ES-I3 (cell line): Measurements from ENCODE around the gene NCR3LG1.

ENCODE experiments used
- H3K36me3 ChIP-seq: 2 replicates; pipeline ENCODE4 v1.6.1; 2013; ENCODE audit warnings: mild to moderate bottlenecking, low read length, control low read depth, moderate library complexity; ENCODE audit not compliant: insufficient read depth
- H3K4me1 ChIP-seq: 2 replicates; pipeline ENCODE4 v1.6.1; 2013; ENCODE audit warnings: mild to moderate bottlenecking, control low read depth, low read length; ENCODE audit not compliant: insufficient read depth
- H3K9ac ChIP-seq: 2 replicates; pipeline ENCODE4 v1.6.1; 2013; ENCODE audit warnings: low read depth, mild to moderate bottlenecking, low read length, moderate library complexity
- H3K9me3 ChIP-seq: 2 replicates; pipeline ENCODE4 v1.6.1; 2013; ENCODE audit warnings: mild to moderate bottlenecking, low read length, moderate library complexity; ENCODE audit not compliant: control insufficient read depth, insufficient read depth

The NCR3LG1 gene

GRCh38 chr11:17353821-17354600 is 2.4 kb downstream of the NCR3LG1 start:
- peak overlapping the region; percentile 66 for H3K9ac ChIP-seq
- H3K36me3 ChIP-seq: no peaks in the 10 kb centered on the region
- H3K4me1 ChIP-seq: no peaks in the 10 kb centered on the region
- H3K9me3 ChIP-seq: no peaks in the 10 kb centered on the region

- Histone ChIP-seq H3K9me3 (no peaks in the 10 kb centered on the region), H3K9ac (peak overlapping the region; percentile 66; the same call in 1 of the 2 replicates), H3K4me1 (no peaks in the 10 kb centered on the region), H3K36me3 (no peaks in the 10 kb centered on the region)
Observed at GRCh38 chr11:17354601-17354991, 3.0 kb downstream of the NCR3LG1 start.

GRCh38 chr11:17366495-17366894 is 14.9 kb downstream of the NCR3LG1 start:
- Histone ChIP-seq H3K4me1 (no peaks in the 10 kb centered on the region), H3K9ac (no peak overlapping the region), H3K36me3 (no peaks in the 10 kb centered on the region), H3K9me3 (peaks cover 12% of the 10 kb centered on the region)

DNA sequence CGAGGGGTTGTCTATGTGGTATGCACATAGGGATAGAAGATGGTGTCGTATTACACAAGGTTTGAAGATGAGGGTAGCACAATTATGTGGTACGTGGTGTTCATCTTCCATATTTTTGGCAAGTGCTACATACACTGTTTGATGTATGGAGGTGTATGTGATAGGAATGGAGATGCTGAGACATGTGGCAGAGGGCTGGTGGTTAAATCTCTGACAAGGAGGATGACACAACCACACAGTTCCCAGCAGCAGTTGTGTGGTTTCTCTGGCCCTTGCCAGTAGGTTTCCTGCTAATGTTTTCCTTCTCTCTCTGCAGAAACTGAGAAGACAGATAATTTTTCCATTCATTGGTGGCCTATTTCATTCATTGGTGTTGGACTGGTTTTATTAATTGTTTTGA is 17.0 kb downstream of the NCR3LG1 start:
- Histone ChIP-seq H3K4me1 (no peaks in the 10 kb centered on the region), H3K9me3 (peaks cover 25% of the 10 kb centered on the region), H3K36me3 (no peaks in the 10 kb centered on the region; the same call in 1 of the 2 replicates), H3K9ac (no peak overlapping the region)

GRCh38 chr11:17369094-17369493 is 17.5 kb downstream of the NCR3LG1 start:
- Histone ChIP-seq H3K9ac (no peak overlapping the region), H3K36me3 (no peaks in the 10 kb centered on the region; the same call in 1 of the 2 replicates)

GRCh38 chr11:17369684-17370243 is 18.2 kb downstream of the NCR3LG1 start:
- no peaks in the 10 kb centered on the region; the same call in 1 of the 2 replicates for H3K36me3 ChIP-seq
- no peaks in the 10 kb centered on the region for H3K4me1 ChIP-seq
- peaks cover 25% of the 10 kb centered on the region for H3K9me3 ChIP-seq
- no peak overlapping the region for H3K9ac ChIP-seq

More at GRCh38 chr11:17369094-17369493, 17.5 kb downstream of the NCR3LG1 start:
- Histone ChIP-seq H3K4me1 (no peaks in the 10 kb centered on the region), H3K9me3 (peaks cover 25% of the 10 kb centered on the region)

DNA sequence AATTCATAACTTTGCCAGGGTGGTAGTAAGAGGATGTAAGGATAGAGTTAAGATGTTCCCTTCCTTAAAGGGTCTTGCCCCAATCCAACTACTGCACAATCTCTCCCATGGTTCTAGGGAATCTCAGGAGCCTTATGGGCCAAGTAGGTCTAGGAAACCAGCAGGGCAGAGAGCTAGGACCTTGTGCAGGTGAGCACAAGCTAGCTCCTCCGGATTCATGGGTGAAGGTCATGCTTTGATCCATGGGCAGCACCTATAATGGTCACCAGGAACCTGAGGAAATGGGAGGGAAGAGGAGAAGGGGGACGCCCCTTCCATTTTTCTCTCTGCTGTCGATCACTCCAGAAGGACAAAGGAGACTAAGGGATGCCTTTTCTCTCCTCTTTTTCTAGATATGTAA is 20.0 kb downstream of the NCR3LG1 start:
- Histone ChIP-seq H3K9ac (no peak overlapping the region), H3K4me1 (no peaks in the 10 kb centered on the region), H3K36me3 (no peaks in the 10 kb centered on the region; the same call in 1 of the 2 replicates), H3K9me3 (peaks cover 25% of the 10 kb centered on the region)

GRCh38 chr11:17375547-17375946 is 23.9 kb downstream of the NCR3LG1 start:
- H3K9me3 ChIP-seq: peaks cover 20% of the 10 kb centered on the region
- no peaks in the 10 kb centered on the region for H3K4me1 ChIP-seq
- no peaks in the 10 kb centered on the region; the same call in 1 of the 2 replicates for H3K36me3 ChIP-seq
- H3K9ac ChIP-seq: no peak overlapping the region

DNA sequence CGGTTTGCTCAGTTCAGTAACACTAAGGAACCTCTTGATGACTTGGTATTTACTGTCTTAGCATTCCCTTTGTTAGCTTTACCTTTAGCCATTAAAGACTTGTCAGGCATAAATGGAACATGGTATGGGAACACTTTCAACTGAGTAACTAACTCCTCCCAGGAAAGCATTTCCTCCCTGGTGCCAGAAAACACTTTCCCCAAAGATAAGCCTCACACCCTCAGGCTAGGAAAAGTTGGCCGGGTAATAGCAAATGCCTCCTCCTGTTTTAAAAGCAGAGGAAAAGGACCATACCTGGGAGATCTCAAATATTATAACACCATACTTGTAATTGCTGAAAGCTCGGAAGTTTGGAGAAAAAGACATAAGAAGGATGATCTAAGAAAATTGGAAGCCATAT is 24.9 kb downstream of the NCR3LG1 start:
- no peak overlapping the region for H3K9ac ChIP-seq
- no peaks in the 10 kb centered on the region; the same call in 1 of the 2 replicates for H3K36me3 ChIP-seq
- no peaks in the 10 kb centered on the region for H3K4me1 ChIP-seq
- peaks cover 17% of the 10 kb centered on the region for H3K9me3 ChIP-seq

- Histone ChIP-seq H3K36me3 (no peaks in the 10 kb centered on the region), H3K9ac (no peak overlapping the region), H3K4me1 (no peaks in the 10 kb centered on the region), H3K9me3 (peaks cover 4% of the 10 kb centered on the region)
Observed at GRCh38 chr11:17378655-17379054, 27.1 kb downstream of the NCR3LG1 start.

- Histone ChIP-seq H3K9ac (no peak overlapping the region), H3K4me1 (no peaks in the 10 kb centered on the region), H3K36me3 (no peaks in the 10 kb centered on the region), H3K9me3 (peaks cover 4% of the 10 kb centered on the region)
Observed at GRCh38 chr11:17379383-17380180, 28.0 kb downstream of the NCR3LG1 start.

GRCh38 chr11:17381156-17381555 is 29.6 kb downstream of the NCR3LG1 start:
- Histone ChIP-seq H3K4me1 (no peaks in the 10 kb centered on the region), H3K9me3 (peaks cover 4% of the 10 kb centered on the region), H3K9ac (no peak overlapping the region), H3K36me3 (no peaks in the 10 kb centered on the region)

GRCh38 chr11:17382046-17382728 is 30.6 kb downstream of the NCR3LG1 start:
- H3K36me3 ChIP-seq: no peaks in the 10 kb centered on the region
- peaks cover 4% of the 10 kb centered on the region for H3K9me3 ChIP-seq
- no peak overlapping the region for H3K9ac ChIP-seq
- H3K4me1 ChIP-seq: no peaks in the 10 kb centered on the region

- Histone ChIP-seq H3K4me1 (no peaks in the 10 kb centered on the region), H3K9me3 (peaks cover 4% of the 10 kb centered on the region; the same call in 1 of the 2 replicates), H3K36me3 (no peaks in the 10 kb centered on the region)
Observed at GRCh38 chr11:17383461-17383860, 31.9 kb downstream of the NCR3LG1 start.

More at GRCh38 chr11:17383461-17383860, 31.9 kb downstream of the NCR3LG1 start:
- H3K9ac ChIP-seq: no peak overlapping the region
